T-cell (primary cell): ENCODE results near the gene CCSER1. TPM values are rescaled to one million over a fixed set of nuclear protein-coding genes. Genes with fewer than 3 reads are reported as not detected.

Source experiments
- ATAC-seq, 4 experiments: fragments of 200-7000 bp in 3 of 4; fragments of 150-1000 bp in 1 of 4; cut with Tn5 transposase; replicated peaks in 1 of 4; 1 replicate in 3 of 4; 2 replicates in 1 of 4; pipeline ENCODE4 v1.10.0; 2021; ENCODE audit warnings: moderate library complexity in 3 of 4, mild to moderate bottlenecking in 2 of 4, moderate number of reproducible peaks in 1 of 4
- CTCF ChIA-PET, 2 donors: fragments of 300-600 bp; sonication (Branson Sonifier 250); formaldehyde crosslinking; loops; one replicate each; lab custom pipeline; 2022; ENCODE audit warnings: antibody characterized with exemption in 2 of 2; lab: Charles Lee
- POLR2A ChIA-PET, 2 donors: fragments of 300-600 bp; sonication (Branson Sonifier 250); formaldehyde crosslinking; loops; one replicate each; lab custom pipeline; 2022; ENCODE audit warnings: antibody characterized with exemption in 2 of 2; lab: Charles Lee
- DNase-seq, 35 experiments: peaks; one replicate each; pipeline versions ENCODE4 v3.0.0 to v3.0.0-alpha.2; 2013 to 2023
- H3K27ac ChIP-seq: one replicate; pipeline ENCODE4 v1.5.1; 2013; ENCODE audit warnings: low read length
- H3K27me3 ChIP-seq, 2 experiments: replicated peaks in 1 of 2; 1 replicate in 1 of 2; 2 replicates in 1 of 2; pipeline versions ENCODE4 v1.6.1 to v1.7.0; 2013; ENCODE audit warnings: low read length in 1 of 2, mixed read lengths in 1 of 2; ENCODE audit not compliant: control insufficient read depth in 2 of 2, insufficient read depth in 2 of 2; ENCODE audit errors: extremely low read depth in 1 of 2
- H3K36me3 ChIP-seq, 2 donors: 1 replicate in 1 of 2; 2 replicates in 1 of 2; pipeline versions ENCODE4 v1.6.1 to v1.7.0; 2013; ENCODE audit warnings: low read length in 1 of 2; ENCODE audit not compliant: control insufficient read depth in 2 of 2, insufficient read depth in 1 of 2; ENCODE audit errors: extremely low read depth in 1 of 2
- H3K4me1 ChIP-seq, 2 experiments: 1 replicate in 1 of 2; 2 replicates in 1 of 2; pipeline versions ENCODE4 v1.6.1 to v1.7.0; 2013; ENCODE audit warnings: low read length in 2 of 2, mixed read lengths in 1 of 2; ENCODE audit not compliant: insufficient read depth in 2 of 2, control insufficient read depth in 1 of 2; ENCODE audit errors: extremely low read depth in 1 of 2
- H3K4me3 ChIP-seq, 2 donors: 1 replicate in 1 of 2; 2 replicates in 1 of 2; pipeline versions ENCODE4 v1.5.1 to v1.7.0; 2013; ENCODE audit warnings: mild to moderate bottlenecking in 2 of 2, low read length in 1 of 2, moderate library complexity in 1 of 2; ENCODE audit not compliant: control insufficient read depth in 1 of 2; ENCODE audit errors: extremely low read depth in 1 of 2
- H3K9me3 ChIP-seq: 2 replicates; pipeline ENCODE4 v1.7.0; 2013
- H3K27ac Mint-ChIP-seq, 2 donors: one replicate each; pipeline ENCODE4 v1.8.0; 2020 to 2021; ENCODE audit warnings: mild to moderate bottlenecking in 2 of 2, mixed read lengths in 2 of 2
- H3K27me3 Mint-ChIP-seq, 2 donors: one replicate each; pipeline ENCODE4 v1.8.0; 2021 to 2022; ENCODE audit warnings: mixed read lengths in 2 of 2
- H3K36me3 Mint-ChIP-seq: one replicate; pipeline ENCODE4 v1.8.0; 2021; ENCODE audit warnings: mixed read lengths
- H3K4me1 Mint-ChIP-seq, 3 donors: one replicate each; pipeline ENCODE4 v1.8.0; 2020 to 2022; ENCODE audit warnings: mixed read lengths in 3 of 3, mild to moderate bottlenecking in 1 of 3
- H3K4me3 Mint-ChIP-seq, 3 donors: one replicate each; pipeline ENCODE4 v1.8.0; 2020 to 2022; ENCODE audit warnings: mild to moderate bottlenecking in 3 of 3, mixed read lengths in 3 of 3, moderate library complexity in 3 of 3
- H3K9me3 Mint-ChIP-seq, 3 donors: one replicate each; pipeline ENCODE4 v1.8.0; 2020 to 2022; ENCODE audit warnings: mixed read lengths in 3 of 3
- WGBS: methylation state at CpG from one replicate; pipeline ENCODE4 v1.1.5; 2013; ENCODE audit warnings: missing lambda C conversion rate; ENCODE audit not compliant: insufficient coverage; 5-methylcytosine and 5-hydroxymethylcytosine counted together
- total RNA-seq, 35 experiments: library from RNA in 6 of 35; stranded (reverse) in 6 of 35; fragments of 120-200 nt in 1 of 35; gene quantifications; one replicate each; pipeline versions ENCODE4 v1.2.1 to v1.2.4 and lab custom pipeline; 2013 to 2026

Gene CCSER1
- total RNA-seq, 5 donors from 2014 or later (not counting 1 experiment from before 2014, with no cell fraction given) = 0.35 to 1.4 (median 0.98) TPM

DNA sequence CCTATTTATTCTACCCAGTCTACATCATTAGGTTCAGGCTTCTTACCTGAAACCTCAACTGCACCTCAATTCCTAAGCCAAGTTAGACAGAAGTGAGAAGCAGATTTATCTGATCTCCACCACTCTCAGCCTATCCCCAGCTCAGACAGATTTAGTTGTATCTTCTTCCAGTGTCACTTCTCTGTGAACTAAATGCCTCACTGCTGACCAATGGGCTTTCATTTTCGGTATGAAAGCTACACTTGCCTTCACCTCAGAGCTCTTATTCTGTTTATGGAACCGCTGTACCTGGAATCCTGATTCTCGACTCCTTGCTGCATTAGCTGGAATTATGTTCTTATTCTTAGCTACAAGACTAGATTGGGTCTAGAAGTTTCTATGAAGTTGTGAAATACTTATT lies 833.2 kb downstream of the CCSER1 start:
- no peak overlapping the region for H3K27ac ChIP-seq
- Mint-ChIP-seq H3K9me3 (peaks cover 0 to 11% (median 10%) of the 10 kb centered on the region in 3 donors), H3K27ac (no peak overlapping the region), H3K4me3 (no peak overlapping the region), H3K36me3 (no peaks in the 10 kb centered on the region), H3K4me1 (no peaks in the 10 kb centered on the region), H3K27me3 (no peaks in the 10 kb centered on the region)
- no peaks in the 10 kb centered on the region for H3K4me1 ChIP-seq
- CTCF ChIA-PET = no interaction called here
- WGBS = no CpG with 5 or more reads among the region's 3 CpGs
- H3K27me3 ChIP-seq = no peaks in the 10 kb centered on the region
- no peak for DNase-seq
- H3K4me3 ChIP-seq = no peak overlapping the region
- POLR2A ChIA-PET = no interaction called here
- no peaks in the 10 kb centered on the region for H3K36me3 ChIP-seq
- H3K9me3 ChIP-seq = no peaks in the 10 kb centered on the region
- ATAC-seq = no peak

- Mint-ChIP-seq H3K4me3 (no peak overlapping the region), H3K9me3 (peaks cover 0 to 13% (median 11%) of the 10 kb centered on the region in 3 donors), H3K27me3 (no peaks in the 10 kb centered on the region), H3K36me3 (no peaks in the 10 kb centered on the region), H3K4me1 (no peaks in the 10 kb centered on the region), H3K27ac (no peak overlapping the region)
- DNase-seq (no peak), ATAC-seq (no peak)
- ChIA-PET POLR2A (no interaction called here), CTCF (no interaction called here)
- Histone ChIP-seq H3K4me1 (no peaks in the 10 kb centered on the region), H3K27ac (no peak overlapping the region), H3K4me3 (no peak overlapping the region), H3K27me3 (no peaks in the 10 kb centered on the region), H3K9me3 (no peaks in the 10 kb centered on the region), H3K36me3 (no peaks in the 10 kb centered on the region)
- no CpG with 5 or more reads among the region's 1 CpG for WGBS
Measured at GRCh38 chr4:90960840-90961239, 833.6 kb downstream of the CCSER1 start.

DNA sequence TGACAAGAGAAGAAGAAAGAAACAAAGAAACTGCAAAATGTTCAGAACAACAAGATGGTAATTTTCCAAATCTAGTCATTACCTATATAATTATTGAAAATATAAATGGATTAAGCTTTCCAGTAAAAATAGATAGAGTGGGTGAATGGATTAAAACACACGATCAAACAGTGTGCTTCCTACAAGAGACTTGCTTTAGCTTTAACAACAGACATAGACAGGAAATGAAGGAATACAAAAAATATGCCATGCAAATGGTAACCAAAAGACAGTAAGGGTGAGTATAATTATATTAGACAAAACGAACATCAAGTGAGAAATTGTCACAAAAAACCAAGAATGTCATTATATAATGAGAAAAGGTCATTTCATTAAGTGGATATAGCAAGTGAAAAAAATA lies 842.8 kb downstream of the CCSER1 start:
- Histone ChIP-seq H3K36me3 (no peaks in the 10 kb centered on the region), H3K4me3 (no peak overlapping the region), H3K27ac (no peak overlapping the region), H3K27me3 (no peaks in the 10 kb centered on the region), H3K4me1 (no peaks in the 10 kb centered on the region), H3K9me3 (no peaks in the 10 kb centered on the region)
- ChIA-PET POLR2A (no interaction called here), CTCF (no interaction called here)
- peaks cover 2 to 26% (median 17%) of the 10 kb centered on the region in 3 donors for H3K9me3 Mint-ChIP-seq
- no peak overlapping the region for H3K4me3 Mint-ChIP-seq
- H3K27ac Mint-ChIP-seq = no peak overlapping the region
- DNase-seq (no peak), ATAC-seq (no peak)
- H3K27me3 Mint-ChIP-seq = no peaks in the 10 kb centered on the region
- H3K4me1 Mint-ChIP-seq = no peaks in the 10 kb centered on the region
- no peaks in the 10 kb centered on the region for H3K36me3 Mint-ChIP-seq
- no CpG with 5 or more reads among the region's 2 CpGs for WGBS

- CTCF ChIA-PET = no interaction called here
- H3K9me3 ChIP-seq = no peaks in the 10 kb centered on the region
- H3K4me1 ChIP-seq = no peaks in the 10 kb centered on the region
- no peak overlapping the region for H3K27ac ChIP-seq
- Mint-ChIP-seq H3K27me3 (no peaks in the 10 kb centered on the region), H3K4me1 (no peaks in the 10 kb centered on the region), H3K27ac (no peak overlapping the region), H3K36me3 (no peaks in the 10 kb centered on the region), H3K4me3 (no peak overlapping the region), H3K9me3 (peaks cover 7 to 14% (median 12%) of the 10 kb centered on the region in 3 donors)
- no peaks in the 10 kb centered on the region for H3K36me3 ChIP-seq
- H3K27me3 ChIP-seq = no peaks in the 10 kb centered on the region
- WGBS = no CpG with 5 or more reads among the region's 3 CpGs
- H3K4me3 ChIP-seq = no peak overlapping the region
- DNase-seq (no peak), ATAC-seq (no peak)
- POLR2A ChIA-PET = no interaction called here
Measured at GRCh38 chr4:90977726-90978125, 850.5 kb downstream of the CCSER1 start.

DNA sequence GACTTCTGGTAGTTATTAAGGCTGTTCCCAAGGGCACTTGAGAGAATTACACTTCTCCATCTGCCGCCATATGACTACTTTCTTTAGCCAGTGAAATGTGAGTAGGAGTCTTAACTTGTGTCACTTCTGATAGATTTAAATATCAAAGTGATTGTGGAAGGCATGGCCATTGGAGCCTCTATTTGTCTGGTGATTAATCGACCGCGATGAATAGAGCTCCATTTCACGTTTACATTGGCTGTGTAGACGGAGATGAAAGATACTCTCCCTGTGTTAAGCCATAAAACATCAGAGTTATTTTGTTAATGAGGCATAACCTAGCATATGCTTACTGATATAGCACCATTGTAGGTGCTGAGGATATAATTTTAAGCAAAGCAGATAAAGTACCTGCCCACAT lies 852.4 kb downstream of the CCSER1 start:
- H3K27ac ChIP-seq = no peak overlapping the region
- H3K9me3 ChIP-seq = no peaks in the 10 kb centered on the region
- Mint-ChIP-seq H3K9me3 (peaks cover 4 to 12% (median 7%) of the 10 kb centered on the region in 3 donors), H3K27me3 (no peaks in the 10 kb centered on the region), H3K36me3 (no peaks in the 10 kb centered on the region), H3K27ac (no peak overlapping the region), H3K4me1 (no peaks in the 10 kb centered on the region), H3K4me3 (no peak overlapping the region)
- H3K36me3 ChIP-seq = no peaks in the 10 kb centered on the region
- ChIA-PET CTCF (no interaction called here), POLR2A (no interaction called here)
- DNase-seq (no peak), ATAC-seq (no peak)
- no peaks in the 10 kb centered on the region for H3K27me3 ChIP-seq
- no peaks in the 10 kb centered on the region for H3K4me1 ChIP-seq
- H3K4me3 ChIP-seq = no peak overlapping the region
- WGBS = no CpG with 5 or more reads among the region's 6 CpGs

DNA sequence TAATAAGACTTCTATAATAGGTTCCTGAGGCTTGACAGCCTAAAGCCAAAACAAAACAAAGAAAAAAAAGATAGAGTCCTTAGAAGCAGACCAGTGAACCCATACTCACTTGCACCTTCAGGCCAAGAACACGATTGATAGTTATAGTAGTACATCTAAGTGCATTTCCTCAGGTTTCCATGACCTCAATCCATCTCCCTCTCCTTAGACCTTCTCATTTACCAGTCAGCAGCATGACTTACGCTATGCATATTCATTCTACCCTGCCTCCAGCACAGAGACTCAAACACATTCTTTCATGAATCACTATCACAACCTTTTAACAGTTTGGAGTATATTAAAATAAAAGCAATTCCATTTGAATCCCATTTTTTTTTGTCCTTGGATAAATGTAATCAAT lies 855.6 kb downstream of the CCSER1 start:
- H3K36me3 Mint-ChIP-seq = no peaks in the 10 kb centered on the region
- no peak for ATAC-seq
- Histone ChIP-seq H3K36me3 (no peaks in the 10 kb centered on the region), H3K27ac (no peak overlapping the region), H3K27me3 (no peaks in the 10 kb centered on the region), H3K4me3 (no peak overlapping the region), H3K9me3 (no peaks in the 10 kb centered on the region), H3K4me1 (no peaks in the 10 kb centered on the region)
- no CpG with 5 or more reads among the region's 2 CpGs for WGBS
- H3K27me3 Mint-ChIP-seq = no peaks in the 10 kb centered on the region
- CTCF ChIA-PET = no interaction called here
- peaks cover 10 to 17% (median 14%) of the 10 kb centered on the region in 3 donors for H3K9me3 Mint-ChIP-seq
- no peak overlapping the region for H3K27ac Mint-ChIP-seq
- H3K4me3 Mint-ChIP-seq = no peak overlapping the region
- POLR2A ChIA-PET = no interaction called here
- no peak for DNase-seq
- H3K4me1 Mint-ChIP-seq = no peaks in the 10 kb centered on the region

DNA sequence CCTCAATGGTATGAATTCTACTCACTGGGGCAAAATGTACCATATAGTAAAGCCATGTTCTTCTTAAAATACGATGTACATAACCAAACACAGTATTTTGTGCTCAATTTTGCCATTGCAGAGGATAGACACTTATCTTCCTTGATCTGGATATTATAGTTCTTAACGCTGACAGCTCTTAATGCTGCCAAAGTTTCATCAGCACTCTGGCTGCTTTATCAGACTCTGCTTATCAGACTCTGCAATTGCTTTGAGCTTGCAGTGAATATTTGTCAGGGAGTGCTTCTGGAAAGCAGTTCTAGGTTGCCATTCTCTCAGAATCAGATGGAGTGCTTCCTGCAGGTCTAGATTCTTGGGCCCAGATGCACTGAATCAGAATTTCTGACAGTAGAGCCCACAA lies 863.1 kb downstream of the CCSER1 start:
- ATAC-seq (no peak), DNase-seq (no peak)
- ChIA-PET POLR2A (no interaction called here), CTCF (no interaction called here)
- H3K27me3 Mint-ChIP-seq = no peaks in the 10 kb centered on the region
- H3K4me3 Mint-ChIP-seq = no peak overlapping the region
- no peaks in the 10 kb centered on the region for H3K36me3 Mint-ChIP-seq
- H3K36me3 ChIP-seq = no peaks in the 10 kb centered on the region
- H3K27me3 ChIP-seq = no peaks in the 10 kb centered on the region
- no peaks in the 10 kb centered on the region for H3K4me1 Mint-ChIP-seq
- H3K4me1 ChIP-seq = no peaks in the 10 kb centered on the region
- H3K27ac ChIP-seq = no peak overlapping the region
- no peak overlapping the region for H3K27ac Mint-ChIP-seq
- H3K9me3 Mint-ChIP-seq = peaks cover 6 to 22% (median 19%) of the 10 kb centered on the region in 3 donors
- WGBS = 57% methylated on average over 1 of the region's 2 CpGs
- no peaks in the 10 kb centered on the region for H3K9me3 ChIP-seq
- H3K4me3 ChIP-seq = no peak overlapping the region
